ENCODE measurements around the gene CRYBG3.

Gene CRYBG3

DNA sequence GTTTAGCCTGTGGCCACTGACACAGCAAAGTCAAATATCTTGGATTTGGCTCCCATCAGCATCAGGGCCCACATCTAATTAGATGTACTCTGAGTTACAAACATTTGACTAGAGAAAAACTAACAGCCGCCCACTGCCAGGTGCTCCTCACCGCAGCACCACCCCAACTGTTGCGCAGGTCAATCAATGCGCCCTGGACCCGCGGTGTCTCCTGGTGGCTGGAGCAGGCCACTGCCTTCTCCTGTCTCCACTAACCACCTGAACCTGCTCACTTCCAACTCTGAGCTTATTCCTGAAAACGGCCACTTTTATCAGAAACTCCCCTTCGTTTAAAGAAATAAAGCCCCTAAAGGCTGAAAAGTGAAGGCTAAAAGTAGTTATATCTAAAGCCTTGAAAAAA, 146.2 kb downstream of the CRYBG3 start:
- no peak overlapping the region for H3K4me3 ChIP-seq (ENCODE audit: low read depth, low read length)
- H3K27ac ChIP-seq (ENCODE audit: extremely low read depth, low read depth, low read length) = no peak overlapping the region
- ChIA-PET POLR2A (no interaction called here), CTCF (interaction anchor here (0.5 to 0.7 kb wide), 2 partner anchors 117 to 178 kb away, joined by 3 to 5 read pairs; no protein-coding TSS in a partner anchor)
- H3K4me1 ChIP-seq (ENCODE audit: control insufficient read depth, insufficient read depth, low read length) = peaks cover 2% of the 10 kb centered on the region; the same call in 1 of the 2 replicates
- TF ChIP-seq, protein P1, sequence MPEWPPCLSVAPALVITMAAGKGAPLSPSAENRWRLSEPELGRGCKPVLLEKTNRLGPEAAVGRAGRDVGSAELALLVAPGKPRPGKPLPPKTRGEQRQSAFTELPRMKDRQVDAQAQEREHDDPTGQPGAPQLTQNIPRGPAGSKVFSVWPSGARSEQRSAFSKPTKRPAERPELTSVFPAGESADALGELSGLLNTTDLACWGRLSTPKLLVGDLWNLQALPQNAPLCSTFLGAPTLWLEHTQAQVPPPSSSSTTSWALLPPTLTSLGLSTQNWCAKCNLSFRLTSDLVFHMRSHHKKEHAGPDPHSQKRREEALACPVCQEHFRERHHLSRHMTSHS (tag by site-specific recombination; IDR thresholded peaks at IDR 0.05) = no peak
- TF ChIP-seq ZNF660 (tag by site-specific recombination; IDR thresholded peaks at IDR 0.05) (no peak), ZNF555 (tag by site-specific recombination; conservative IDR thresholded peaks at IDR 0.05) (no peak), ZNF354C (tag by site-specific recombination; IDR thresholded peaks at IDR 0.05; ENCODE audit: borderline replicate concordance, low read depth) (no peak), ZBTB8A (tag by site-specific recombination; IDR thresholded peaks at IDR 0.05) (no peak), ZNF341 (tag by site-specific recombination; IDR thresholded peaks at IDR 0.05; ENCODE audit: low read depth) (no peak), WT1 (tag by site-specific recombination; IDR thresholded peaks at IDR 0.05) (no peak), BCL11B (tag by site-specific recombination; IDR thresholded peaks at IDR 0.05; ENCODE audit: low read depth) (no peak), ZNF670 (tag by site-specific recombination; IDR thresholded peaks at IDR 0.05; ENCODE audit: low read depth) (no peak), REPIN1 (tag by site-specific recombination; IDR thresholded peaks at IDR 0.05; ENCODE audit: low read depth) (no peak)
- TF ChIP-seq, protein P2, sequence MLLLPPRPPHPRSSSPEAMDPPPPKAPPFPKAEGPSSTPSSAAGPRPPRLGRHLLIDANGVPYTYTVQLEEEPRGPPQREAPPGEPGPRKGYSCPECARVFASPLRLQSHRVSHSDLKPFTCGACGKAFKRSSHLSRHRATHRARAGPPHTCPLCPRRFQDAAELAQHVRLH (tag by site-specific recombination; IDR thresholded peaks at IDR 0.05) = no peak
- TF ChIP-seq, protein P3, sequence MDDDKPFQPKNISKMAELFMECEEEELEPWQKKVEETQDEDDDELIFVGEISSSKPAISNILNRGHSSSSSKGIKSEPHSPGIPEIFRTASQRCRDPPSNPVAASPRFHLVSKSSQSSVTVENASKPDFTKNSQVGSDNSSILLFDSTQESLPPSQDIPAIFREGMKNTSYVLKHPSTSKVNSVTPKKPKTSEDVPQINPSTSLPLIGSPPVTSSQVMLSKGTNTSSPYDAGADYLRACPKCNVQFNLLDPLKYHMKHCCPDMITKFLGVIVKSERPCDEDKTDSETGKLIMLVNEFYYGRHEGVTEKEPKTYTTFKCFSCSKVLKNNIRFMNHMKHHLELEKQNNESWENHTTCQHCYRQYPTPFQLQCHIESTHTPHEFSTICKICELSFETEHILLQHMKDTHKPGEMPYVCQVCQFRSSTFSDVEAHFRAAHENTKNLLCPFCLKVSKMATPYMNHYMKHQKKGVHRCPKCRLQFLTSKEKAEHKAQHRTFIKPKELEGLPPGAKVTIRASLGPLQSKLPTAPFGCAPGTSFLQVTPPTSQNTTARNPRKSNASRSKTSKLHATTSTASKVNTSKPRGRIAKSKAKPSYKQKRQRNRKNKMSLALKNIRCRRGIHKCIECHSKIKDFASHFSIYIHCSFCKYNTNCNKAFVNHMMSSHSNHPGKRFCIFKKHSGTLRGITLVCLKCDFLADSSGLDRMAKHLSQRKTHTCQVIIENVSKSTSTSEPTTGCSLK (tag by site-specific recombination; IDR thresholded peaks at IDR 0.05) = no peak
- H3K36me3 ChIP-seq (ENCODE audit: control insufficient read depth in 2 of 2, insufficient read depth in 1 of 2, low read length in 2 of 2) = peaks cover 0 to 21% of the 10 kb centered on the region in 2 experiments; a peak in 2 of 3 replicates
- H3K9me3 ChIP-seq (ENCODE audit: control insufficient read depth, insufficient read depth, low read depth, low read length) = no peaks in the 10 kb centered on the region

DNA sequence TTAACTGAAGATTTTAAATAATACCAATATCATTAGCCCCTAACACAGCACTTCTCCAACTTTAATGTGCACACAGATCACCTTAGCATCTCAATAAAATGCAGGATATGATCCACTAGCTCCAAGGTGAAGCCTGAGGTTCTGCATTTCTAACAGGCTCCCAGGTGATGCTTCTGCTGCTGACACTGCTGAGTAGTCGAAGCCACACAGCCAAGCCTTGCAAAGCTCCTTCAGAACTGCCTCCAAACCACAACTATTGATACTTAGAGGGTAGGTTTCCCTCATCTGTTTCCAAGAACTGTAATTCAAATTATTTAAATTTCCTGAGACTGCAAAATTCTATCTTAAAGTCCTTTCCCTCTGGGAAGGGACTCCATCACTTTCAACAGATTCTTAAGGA, 146.6 kb downstream of the CRYBG3 start:
- TF ChIP-seq ZNF514 (tag by site-specific recombination; IDR thresholded peaks at IDR 0.05) = no peak
- no peak for TF ChIP-seq HOXD13 (CRISPR knock-in tag; IDR thresholded peaks at IDR 0.05; ENCODE audit: borderline replicate concordance)
- no peak for TF ChIP-seq ZNF510 (tag by site-specific recombination; IDR thresholded peaks at IDR 0.05; ENCODE audit: insufficient replicate concordance)
- TF ChIP-seq ZNF248 (tag by site-specific recombination; IDR thresholded peaks at IDR 0.05) = no peak
- TF ChIP-seq, protein P4, sequence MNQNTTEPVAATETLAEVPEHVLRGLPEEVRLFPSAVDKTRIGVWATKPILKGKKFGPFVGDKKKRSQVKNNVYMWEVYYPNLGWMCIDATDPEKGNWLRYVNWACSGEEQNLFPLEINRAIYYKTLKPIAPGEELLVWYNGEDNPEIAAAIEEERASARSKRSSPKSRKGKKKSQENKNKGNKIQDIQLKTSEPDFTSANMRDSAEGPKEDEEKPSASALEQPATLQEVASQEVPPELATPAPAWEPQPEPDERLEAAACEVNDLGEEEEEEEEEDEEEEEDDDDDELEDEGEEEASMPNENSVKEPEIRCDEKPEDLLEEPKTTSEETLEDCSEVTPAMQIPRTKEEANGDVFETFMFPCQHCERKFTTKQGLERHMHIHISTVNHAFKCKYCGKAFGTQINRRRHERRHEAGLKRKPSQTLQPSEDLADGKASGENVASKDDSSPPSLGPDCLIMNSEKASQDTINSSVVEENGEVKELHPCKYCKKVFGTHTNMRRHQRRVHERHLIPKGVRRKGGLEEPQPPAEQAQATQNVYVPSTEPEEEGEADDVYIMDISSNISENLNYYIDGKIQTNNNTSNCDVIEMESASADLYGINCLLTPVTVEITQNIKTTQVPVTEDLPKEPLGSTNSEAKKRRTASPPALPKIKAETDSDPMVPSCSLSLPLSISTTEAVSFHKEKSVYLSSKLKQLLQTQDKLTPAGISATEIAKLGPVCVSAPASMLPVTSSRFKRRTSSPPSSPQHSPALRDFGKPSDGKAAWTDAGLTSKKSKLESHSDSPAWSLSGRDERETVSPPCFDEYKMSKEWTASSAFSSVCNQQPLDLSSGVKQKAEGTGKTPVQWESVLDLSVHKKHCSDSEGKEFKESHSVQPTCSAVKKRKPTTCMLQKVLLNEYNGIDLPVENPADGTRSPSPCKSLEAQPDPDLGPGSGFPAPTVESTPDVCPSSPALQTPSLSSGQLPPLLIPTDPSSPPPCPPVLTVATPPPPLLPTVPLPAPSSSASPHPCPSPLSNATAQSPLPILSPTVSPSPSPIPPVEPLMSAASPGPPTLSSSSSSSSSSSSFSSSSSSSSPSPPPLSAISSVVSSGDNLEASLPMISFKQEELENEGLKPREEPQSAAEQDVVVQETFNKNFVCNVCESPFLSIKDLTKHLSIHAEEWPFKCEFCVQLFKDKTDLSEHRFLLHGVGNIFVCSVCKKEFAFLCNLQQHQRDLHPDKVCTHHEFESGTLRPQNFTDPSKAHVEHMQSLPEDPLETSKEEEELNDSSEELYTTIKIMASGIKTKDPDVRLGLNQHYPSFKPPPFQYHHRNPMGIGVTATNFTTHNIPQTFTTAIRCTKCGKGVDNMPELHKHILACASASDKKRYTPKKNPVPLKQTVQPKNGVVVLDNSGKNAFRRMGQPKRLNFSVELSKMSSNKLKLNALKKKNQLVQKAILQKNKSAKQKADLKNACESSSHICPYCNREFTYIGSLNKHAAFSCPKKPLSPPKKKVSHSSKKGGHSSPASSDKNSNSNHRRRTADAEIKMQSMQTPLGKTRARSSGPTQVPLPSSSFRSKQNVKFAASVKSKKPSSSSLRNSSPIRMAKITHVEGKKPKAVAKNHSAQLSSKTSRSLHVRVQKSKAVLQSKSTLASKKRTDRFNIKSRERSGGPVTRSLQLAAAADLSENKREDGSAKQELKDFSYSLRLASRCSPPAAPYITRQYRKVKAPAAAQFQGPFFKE (tag by site-specific recombination; IDR thresholded peaks at IDR 0.05; ENCODE audit: borderline replicate concordance) = no peak
- no peak for TF ChIP-seq ZNF658 (tag by site-specific recombination; IDR thresholded peaks at IDR 0.05)
- no peak for TF ChIP-seq EGR2 (tag by site-specific recombination; IDR thresholded peaks at IDR 0.05; ENCODE audit: low read depth)
- TF ChIP-seq, protein P5, sequence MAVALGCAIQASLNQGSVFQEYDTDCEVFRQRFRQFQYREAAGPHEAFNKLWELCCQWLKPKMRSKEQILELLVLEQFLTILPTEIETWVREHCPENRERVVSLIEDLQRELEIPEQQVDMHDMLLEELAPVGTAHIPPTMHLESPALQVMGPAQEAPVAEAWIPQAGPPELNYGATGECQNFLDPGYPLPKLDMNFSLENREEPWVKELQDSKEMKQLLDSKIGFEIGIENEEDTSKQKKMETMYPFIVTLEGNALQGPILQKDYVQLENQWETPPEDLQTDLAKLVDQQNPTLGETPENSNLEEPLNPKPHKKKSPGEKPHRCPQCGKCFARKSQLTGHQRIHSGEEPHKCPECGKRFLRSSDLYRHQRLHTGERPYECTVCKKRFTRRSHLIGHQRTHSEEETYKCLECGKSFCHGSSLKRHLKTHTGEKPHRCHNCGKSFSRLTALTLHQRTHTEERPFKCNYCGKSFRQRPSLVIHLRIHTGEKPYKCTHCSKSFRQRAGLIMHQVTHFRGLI (tag by site-specific recombination; IDR thresholded peaks at IDR 0.05) = no peak
- TF ChIP-seq PRDM1 (tag by site-specific recombination; IDR thresholded peaks at IDR 0.05) = no peak
- TF ChIP-seq, protein P6, sequence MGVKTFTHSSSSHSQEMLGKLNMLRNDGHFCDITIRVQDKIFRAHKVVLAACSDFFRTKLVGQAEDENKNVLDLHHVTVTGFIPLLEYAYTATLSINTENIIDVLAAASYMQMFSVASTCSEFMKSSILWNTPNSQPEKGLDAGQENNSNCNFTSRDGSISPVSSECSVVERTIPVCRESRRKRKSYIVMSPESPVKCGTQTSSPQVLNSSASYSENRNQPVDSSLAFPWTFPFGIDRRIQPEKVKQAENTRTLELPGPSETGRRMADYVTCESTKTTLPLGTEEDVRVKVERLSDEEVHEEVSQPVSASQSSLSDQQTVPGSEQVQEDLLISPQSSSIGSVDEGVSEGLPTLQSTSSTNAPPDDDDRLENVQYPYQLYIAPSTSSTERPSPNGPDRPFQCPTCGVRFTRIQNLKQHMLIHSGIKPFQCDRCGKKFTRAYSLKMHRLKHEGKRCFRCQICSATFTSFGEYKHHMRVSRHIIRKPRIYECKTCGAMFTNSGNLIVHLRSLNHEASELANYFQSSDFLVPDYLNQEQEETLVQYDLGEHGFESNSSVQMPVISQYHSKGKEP (tag by site-specific recombination; IDR thresholded peaks at IDR 0.05) = no peak
- no peak for TF ChIP-seq KLF9 (tag by site-specific recombination; IDR thresholded peaks at IDR 0.05; ENCODE audit: low read depth)
- ChIA-PET POLR2A (no interaction called here), CTCF (interaction anchor here (0.5 to 0.7 kb wide), 2 partner anchors 117 to 179 kb away, joined by 3 to 5 read pairs; no protein-coding TSS in a partner anchor)

More for the DNA sequence above, 146.6 kb downstream of the CRYBG3 start:
- Histone ChIP-seq H3K4me1 (ENCODE audit: control insufficient read depth, insufficient read depth, low read length) (peaks cover 2% of the 10 kb centered on the region; the same call in 1 of the 2 replicates), H3K9me3 (ENCODE audit: control insufficient read depth, insufficient read depth, low read depth, low read length) (no peaks in the 10 kb centered on the region), H3K36me3 (ENCODE audit: control insufficient read depth in 2 of 2, insufficient read depth in 1 of 2, low read length in 2 of 2) (peaks cover 0 to 18% of the 10 kb centered on the region in 2 experiments; a peak in 2 of 3 replicates), H3K4me3 (ENCODE audit: low read depth, low read length) (no peak overlapping the region), H3K27ac (ENCODE audit: extremely low read depth, low read depth, low read length) (no peak overlapping the region)
